HCT116 (cell line): ENCODE measurements around the gene CLDN14.

ENCODE experiments used
- CEBPB ChIP-seq: IDR thresholded peaks from 2 replicates; pipeline ENCODE4 v1.6.1; 2012; ENCODE audit warnings: low read depth
- JUND ChIP-seq: IDR thresholded peaks from 2 replicates; pipeline ENCODE4 v1.6.1; 2012
- POLR2A ChIP-seq: IDR thresholded peaks from 2 replicates; pipeline ENCODE4 v1.7.0; 2011; ENCODE audit warnings: borderline replicate concordance; ENCODE audit not compliant: insufficient read depth, insufficient read length; ENCODE audit errors: extremely low read depth
- POLR2AphosphoS5 ChIP-seq: IDR thresholded peaks from 2 replicates; pipeline ENCODE4 v1.6.1; 2011; ENCODE audit warnings: mild to moderate bottlenecking, low read depth, low read length, moderate library complexity
- SP1 ChIP-seq: IDR thresholded peaks from 2 replicates; pipeline ENCODE4 v1.6.1; 2012; ENCODE audit warnings: low read depth
- TF ChIP-seq, protein P1 (sequence below), 3 experiments: fragments of 200-600 bp in 1 of 3; sonication (generic) in 1 of 3; IDR thresholded peaks in 2 of 3; conservative IDR thresholded peaks in 1 of 3; 2 replicates each; pipeline ENCODE4 v1.5.1; 2012 to 2017; ENCODE audit warnings: low read depth in 2 of 3, low read length in 2 of 3, antibody characterized with exemption in 1 of 3, borderline replicate concordance in 1 of 3, control low read depth in 1 of 3, mild to moderate bottlenecking in 1 of 3, mixed read lengths in 1 of 3, mixed run types in 1 of 3, moderate library complexity in 1 of 3; ENCODE audit not compliant: insufficient read depth in 1 of 3

DNA sequence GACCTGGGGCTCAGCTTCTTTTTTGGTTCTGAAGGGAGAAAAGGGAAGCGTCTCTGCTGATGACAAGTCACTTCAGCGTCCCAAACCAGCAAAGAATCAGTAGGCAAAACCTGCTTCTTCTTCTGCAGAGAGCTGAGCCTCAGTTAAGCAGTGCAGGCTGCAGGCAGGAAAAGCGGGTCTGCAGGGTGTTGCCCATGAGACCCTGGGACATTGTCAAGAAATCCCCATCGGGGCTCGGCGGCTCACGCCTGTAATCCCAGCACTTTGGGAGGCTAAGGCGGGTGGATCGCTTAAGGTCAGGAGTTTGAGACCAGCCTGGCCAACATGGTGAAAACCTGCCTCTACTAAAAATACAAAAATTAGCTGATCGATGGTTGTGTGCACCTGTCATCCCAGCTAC lies 16.7 kb downstream of the CLDN14 start:
- TF ChIP-seq, protein P1, sequence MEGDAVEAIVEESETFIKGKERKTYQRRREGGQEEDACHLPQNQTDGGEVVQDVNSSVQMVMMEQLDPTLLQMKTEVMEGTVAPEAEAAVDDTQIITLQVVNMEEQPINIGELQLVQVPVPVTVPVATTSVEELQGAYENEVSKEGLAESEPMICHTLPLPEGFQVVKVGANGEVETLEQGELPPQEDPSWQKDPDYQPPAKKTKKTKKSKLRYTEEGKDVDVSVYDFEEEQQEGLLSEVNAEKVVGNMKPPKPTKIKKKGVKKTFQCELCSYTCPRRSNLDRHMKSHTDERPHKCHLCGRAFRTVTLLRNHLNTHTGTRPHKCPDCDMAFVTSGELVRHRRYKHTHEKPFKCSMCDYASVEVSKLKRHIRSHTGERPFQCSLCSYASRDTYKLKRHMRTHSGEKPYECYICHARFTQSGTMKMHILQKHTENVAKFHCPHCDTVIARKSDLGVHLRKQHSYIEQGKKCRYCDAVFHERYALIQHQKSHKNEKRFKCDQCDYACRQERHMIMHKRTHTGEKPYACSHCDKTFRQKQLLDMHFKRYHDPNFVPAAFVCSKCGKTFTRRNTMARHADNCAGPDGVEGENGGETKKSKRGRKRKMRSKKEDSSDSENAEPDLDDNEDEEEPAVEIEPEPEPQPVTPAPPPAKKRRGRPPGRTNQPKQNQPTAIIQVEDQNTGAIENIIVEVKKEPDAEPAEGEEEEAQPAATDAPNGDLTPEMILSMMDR (IDR thresholded peaks at IDR 0.05 in 2 of 3, conservative IDR thresholded peaks at IDR 0.05 in 1 of 3; ENCODE audit: borderline replicate concordance in 1 of 3, insufficient read depth in 1 of 3, low read depth in 2 of 3, low read length in 2 of 3), result no peak
- TF ChIP-seq SP1 (no peak), JUND (no peak), POLR2A (no peak), POLR2AphosphoS5 (no peak), CEBPB (no peak)
